ENCODE data around the gene DPP9. TPM values are rescaled to one million over a fixed set of nuclear protein-coding genes. Genes with fewer than 3 reads are reported as not detected.

The DPP9 gene
- total and polyA plus RNA-seq, 2 of the 4 experiments (the other 2 are of a cell fraction), result 12.4 to 33.0 TPM

GRCh38 chr19:4707956-4708650 is 15.5 kb downstream of the DPP9 start:
- Histone ChIP-seq H3K27me3 (ENCODE audit: control insufficient read depth, insufficient read depth, low read length) (no peaks in the 10 kb centered on the region), H2BK15ac (ENCODE audit: low read depth, low read length) (no peak overlapping the region), H3K18ac (ENCODE audit: low read depth, low read length) (no peak overlapping the region), H3K9me1 (ENCODE audit: insufficient read depth, low read length) (peaks cover 12% of the 10 kb centered on the region; the same call in 1 of the 2 replicates), H3K4me1 (ENCODE audit: control insufficient read depth, insufficient read depth, low read length) (peaks cover 9% of the 10 kb centered on the region), H3K4me3 (ENCODE audit: insufficient read depth, low read depth, low read length) (no peak overlapping the region), H4K5ac (ENCODE audit: low read depth, low read length) (no peak overlapping the region), H2AK5ac (ENCODE audit: low read depth, low read length) (peak overlapping the region; percentile 77; the same call in 1 of the 2 replicates), H3K9me3 (ENCODE audit: control insufficient read depth, insufficient read depth, low read length) (no peaks in the 10 kb centered on the region), H3K56ac (ENCODE audit: extremely low read depth, insufficient read depth, low read length) (no peak overlapping the region), H4K20me1 (ENCODE audit: insufficient read depth, low read length) (no peaks in the 10 kb centered on the region; the same call in 1 of the 2 replicates), H2AFZ (replicated peaks; ENCODE audit: low read length, poor library complexity) (no peak overlapping the region), H3K14ac (replicated peaks; ENCODE audit: low read depth, low read length) (no peak overlapping the region), H2BK120ac (ENCODE audit: low read depth, low read length) (no peak overlapping the region), H3K4me2 (ENCODE audit: low read depth, low read length) (no peak overlapping the region), H4K91ac (ENCODE audit: insufficient read depth, low read depth, low read length) (no peak overlapping the region), H3K9ac (ENCODE audit: low read depth, low read length) (no peak overlapping the region), H2BK20ac (ENCODE audit: low read depth, low read length) (no peak overlapping the region), H3K79me1 (ENCODE audit: low read depth in 1 of 2, low read length in 2 of 2) (peaks cover 38 to 69% of the 10 kb centered on the region in 2 experiments), H3K23ac (ENCODE audit: low read depth, low read length) (no peak overlapping the region), H2AK9ac (replicated peaks; ENCODE audit: low read depth, low read length, poor library complexity) (peak overlapping the region; percentile 20), H3K27ac (ENCODE audit: insufficient read depth, low read length) (no peak overlapping the region), H4K8ac (ENCODE audit: low read depth in 2 of 2, low read length in 2 of 2) (peak overlapping the region in 1 of 2 experiments; percentile 42; a peak in 2 of 4 replicates), H2BK5ac (ENCODE audit: low read depth, low read length, poor library complexity, severe bottlenecking) (peak overlapping the region; percentile 46), H3K4ac (ENCODE audit: low read depth, low read length) (0 out of 2 replicates have a peak overlapping the region, but pooled peaks have one; percentile 7), H3K36me3 (ENCODE audit: control insufficient read depth, insufficient read depth, low read length) (peaks cover 54% of the 10 kb centered on the region)
- intact Hi-C loops (cut with micrococcal nuclease), result no loop called here
- peak; percentile 70 for ATAC-seq (ENCODE audit: low read depth)
- ChIA-PET POLR2A (ENCODE audit: unreplicated experiment) (no interaction called here), CTCF (interaction anchor here (0.9 kb wide), 1 partner anchor 14 kb away, joined by 3 read pairs; no protein-coding TSS in a partner anchor)
- peak; percentile 53 for DNase-seq
- no peak for TF ChIP-seq BHLHE40 (IDR thresholded peaks at IDR 0.05; ENCODE audit: low read depth, low read length)
- TF ChIP-seq RAD21 (IDR thresholded peaks at IDR 0.05; ENCODE audit: low read length), result no peak
- dilution Hi-C loops (cut with HindIII; ENCODE audit: low sequenced_read_pairs, unreplicated experiment), result no loop called here
- in situ Hi-C loops (cut with MboI; ENCODE audit: low sequenced_read_pairs), result no loop called here
- WGBS, 2 experiments (ENCODE audit: extremely low coverage in 2 of 2, insufficient read length in 1 of 2), result 93% methylated on average over 2 of the region's 10 CpGs; no CpG with 5 or more reads in 1 of the 2 experiments
- no TSS peak for BruUV-seq (replicated peaks)

All from IMR-90 (cell line).